Natural killer cell treated with Interleukin-12 subunit alpha and Interleukin-12 subunit beta and Interleukin-15 and Interleukin-18, amount 100 ng/mL, for 72 hours (primary cell): Measurements from ENCODE around the gene NHERF1. TPM values are rescaled to one million over a fixed set of nuclear protein-coding genes. Genes with fewer than 3 reads are reported as not detected.
A peak's percentile ranks its signal among the peaks of the same experiment; 100 is the strongest.

Experiments used
- ATAC-seq, 2 donors: fragments of 150-1000 bp; cut with Tn5 transposase in 1 of 2; sonication (Bioruptor Pico), chemical (Tn5 transposase) in 1 of 2; 2 replicates each; pipeline ENCODE4 v1.10.0; 2021
- DNase-seq: peaks from one replicate; pipeline ENCODE4 v3.0.0; 2022; ENCODE audit warnings: low spot score
- H3K27ac Mint-ChIP-seq, 2 donors: 1 replicate in 1 of 2; 2 replicates in 1 of 2; pipeline ENCODE4 v1.8.0; 2022; ENCODE audit warnings: mixed read lengths in 2 of 2, mild to moderate bottlenecking in 1 of 2, moderate library complexity in 1 of 2
- H3K27me3 Mint-ChIP-seq, 2 donors: 1 replicate in 1 of 2; 2 replicates in 1 of 2; pipeline ENCODE4 v1.8.0; 2022; ENCODE audit warnings: mixed read lengths in 2 of 2
- H3K36me3 Mint-ChIP-seq: one replicate; pipeline ENCODE4 v1.8.0; 2022; ENCODE audit warnings: mixed read lengths
- H3K4me1 Mint-ChIP-seq, 2 donors: 1 replicate in 1 of 2; 2 replicates in 1 of 2; pipeline ENCODE4 v1.8.0; 2022; ENCODE audit warnings: low read depth in 2 of 2, mixed read lengths in 2 of 2, mild to moderate bottlenecking in 1 of 2
- H3K4me3 Mint-ChIP-seq: one replicate; pipeline ENCODE4 v1.8.0; 2022; ENCODE audit warnings: mixed read lengths
- H3K9me3 Mint-ChIP-seq: 2 replicates; pipeline ENCODE4 v1.8.0; 2022; ENCODE audit warnings: mixed read lengths
- total RNA-seq, 2 donors: library from RNA; stranded (reverse); gene quantifications; one replicate each; pipeline ENCODE4 v1.2.3, GENCODE V29; 2022

Gene NHERF1
- total RNA-seq, 2 donors from 2014 or later = 159 to 187 TPM

GRCh38 chr17:74770498-74771318 lies 22.3 kb downstream of the NHERF1 start:
- Mint-ChIP-seq H3K27ac (peak overlapping the region; percentile 65 to 70), H3K4me1 (peaks cover 32 to 42% of the 10 kb centered on the region in 2 donors), H3K27me3 (no peaks in the 10 kb centered on the region), H3K4me3 (no peak overlapping the region), H3K9me3 (no peaks in the 10 kb centered on the region), H3K36me3 (peaks cover 4% of the 10 kb centered on the region)
- ATAC-seq (peak; percentile 78 to 85), DNase-seq (no peak)

- H3K36me3 Mint-ChIP-seq = peaks cover 4% of the 10 kb centered on the region
- H3K27me3 Mint-ChIP-seq = no peaks in the 10 kb centered on the region
- no peak overlapping the region for H3K4me3 Mint-ChIP-seq
- no peak for ATAC-seq
- peaks cover 38 to 48% of the 10 kb centered on the region in 2 donors for H3K4me1 Mint-ChIP-seq
- DNase-seq = no peak
- peak overlapping the region; percentile 65 to 70 for H3K27ac Mint-ChIP-seq
- no peaks in the 10 kb centered on the region for H3K9me3 Mint-ChIP-seq
These were observed 23.0 kb downstream of the NHERF1 start for GRCh38 chr17:74771319-74771914.

GRCh38 chr17:74772053-74772452 lies 23.6 kb downstream of the NHERF1 start:
- Mint-ChIP-seq H3K9me3 (no peaks in the 10 kb centered on the region), H3K36me3 (peaks cover 4% of the 10 kb centered on the region), H3K4me3 (no peak overlapping the region), H3K4me1 (peaks cover 43 to 47% of the 10 kb centered on the region in 2 donors), H3K27ac (peak overlapping the region in 1 of 2 donors; percentile 57), H3K27me3 (no peaks in the 10 kb centered on the region)
- no peak for DNase-seq
- no peak for ATAC-seq

GRCh38 chr17:74773414-74773813 lies 25.0 kb downstream of the NHERF1 start:
- H3K4me3 Mint-ChIP-seq = peak overlapping the region; percentile 53
- H3K27me3 Mint-ChIP-seq = no peaks in the 10 kb centered on the region
- H3K4me1 Mint-ChIP-seq = peaks cover 51 to 54% of the 10 kb centered on the region in 2 donors
- DNase-seq (no peak), ATAC-seq (no peak)
- no peaks in the 10 kb centered on the region for H3K9me3 Mint-ChIP-seq
- peaks cover 4% of the 10 kb centered on the region for H3K36me3 Mint-ChIP-seq
- peak overlapping the region; percentile 57 to 63 for H3K27ac Mint-ChIP-seq

GRCh38 chr17:74773871-74774286 lies 25.5 kb downstream of the NHERF1 start:
- H3K4me3 Mint-ChIP-seq = peak overlapping the region; percentile 53
- peak overlapping the region; percentile 53 to 57 for H3K27ac Mint-ChIP-seq
- no peaks in the 10 kb centered on the region for H3K9me3 Mint-ChIP-seq
- ATAC-seq (no peak), DNase-seq (peak; percentile 51)
- H3K36me3 Mint-ChIP-seq = peaks cover under 1% of the 10 kb centered on the region
- H3K27me3 Mint-ChIP-seq = no peaks in the 10 kb centered on the region
- peaks cover 47 to 51% of the 10 kb centered on the region in 2 donors for H3K4me1 Mint-ChIP-seq

- Mint-ChIP-seq H3K9me3 (no peaks in the 10 kb centered on the region), H3K4me1 (peaks cover 58 to 62% of the 10 kb centered on the region in 2 donors), H3K27ac (peak overlapping the region; percentile 97), H3K27me3 (no peaks in the 10 kb centered on the region), H3K4me3 (peak overlapping the region; percentile 100), H3K36me3 (no peaks in the 10 kb centered on the region)
- no peak for ATAC-seq
- DNase-seq = peak; percentile 45
These were observed 27.1 kb downstream of the NHERF1 start for GRCh38 chr17:74775409-74776043.

GRCh38 chr17:74776044-74776962 lies 27.9 kb downstream of the NHERF1 start, which contains the start of gene NAT9:
Gene NAT9, minus strand, starts transcription at chr17:74776345. Its CDS starts 647 bp downstream, at chr17:74775698.
- Mint-ChIP-seq H3K4me1 (peaks cover 58 to 70% of the 10 kb centered on the region in 2 donors), H3K27ac (peak within 1 kb of the TSS; percentile 97), H3K36me3 (no peaks in the 10 kb centered on the region), H3K4me3 (peak within 1 kb of the TSS; percentile 100), H3K27me3 (no peaks in the 10 kb centered on the region), H3K9me3 (no peaks in the 10 kb centered on the region)
- DNase-seq (peak; percentile 100), ATAC-seq (peak; percentile 88 to 94)

- peaks cover 60 to 72% of the 10 kb centered on the region in 2 donors for H3K4me1 Mint-ChIP-seq
- no peaks in the 10 kb centered on the region for H3K27me3 Mint-ChIP-seq
These were observed 28.6 kb downstream of the NHERF1 start for GRCh38 chr17:74776990-74777389.

GRCh38 chr17:74777901-74778515 lies 29.6 kb downstream of the NHERF1 start:
- DNase-seq = no peak
- Mint-ChIP-seq H3K27me3 (no peaks in the 10 kb centered on the region), H3K27ac (peak overlapping the region in 1 of 2 donors; percentile 33), H3K36me3 (no peaks in the 10 kb centered on the region), H3K4me1 (peaks cover 56 to 62% of the 10 kb centered on the region in 2 donors), H3K9me3 (no peaks in the 10 kb centered on the region), H3K4me3 (peak overlapping the region; percentile 57)
- no peak for ATAC-seq

More at GRCh38 chr17:74776990-74777389, 28.6 kb downstream of the NHERF1 start:
- Mint-ChIP-seq H3K36me3 (no peaks in the 10 kb centered on the region), H3K27ac (peak overlapping the region; percentile 97), H3K4me3 (peak overlapping the region; percentile 100), H3K9me3 (no peaks in the 10 kb centered on the region)
- no peak for DNase-seq
- ATAC-seq = no peak

GRCh38 chr17:74778960-74779359 lies 30.5 kb downstream of the NHERF1 start:
- Mint-ChIP-seq H3K4me3 (peak overlapping the region; percentile 83), H3K9me3 (no peaks in the 10 kb centered on the region), H3K27ac (peak overlapping the region; percentile 38 to 87), H3K4me1 (peaks cover 51 to 57% of the 10 kb centered on the region in 2 donors), H3K27me3 (no peaks in the 10 kb centered on the region), H3K36me3 (no peaks in the 10 kb centered on the region)
- DNase-seq = no peak
- ATAC-seq = no peak

- DNase-seq = no peak
- no peak for ATAC-seq
- no peaks in the 10 kb centered on the region for H3K36me3 Mint-ChIP-seq
- H3K4me1 Mint-ChIP-seq = peaks cover 54 to 60% of the 10 kb centered on the region in 2 donors
- no peaks in the 10 kb centered on the region for H3K27me3 Mint-ChIP-seq
- no peaks in the 10 kb centered on the region for H3K9me3 Mint-ChIP-seq
- peak overlapping the region; percentile 76 to 87 for H3K27ac Mint-ChIP-seq
- H3K4me3 Mint-ChIP-seq = peak overlapping the region; percentile 83
These were observed 31.1 kb downstream of the NHERF1 start for GRCh38 chr17:74779501-74779900.

- peaks cover 57 to 60% of the 10 kb centered on the region in 2 donors for H3K4me1 Mint-ChIP-seq
- DNase-seq (peak; percentile 73), ATAC-seq (peak; percentile 68 to 81)
- peak overlapping the region; percentile 83 for H3K4me3 Mint-ChIP-seq
- H3K27ac Mint-ChIP-seq = peak overlapping the region; percentile 76 to 87
- no peaks in the 10 kb centered on the region for H3K27me3 Mint-ChIP-seq
- H3K9me3 Mint-ChIP-seq = no peaks in the 10 kb centered on the region
- H3K36me3 Mint-ChIP-seq = no peaks in the 10 kb centered on the region
These were observed 31.5 kb downstream of the NHERF1 start for GRCh38 chr17:74779948-74780400.
